ENCODE results near the gene NINJ1. TPM values are rescaled to one million over a fixed set of nuclear protein-coding genes. Genes with fewer than 3 reads are reported as not detected.

NINJ1 gene
- total and polyA plus RNA-seq, 5 donors from 2014 or later, result 68.5 to 144 (median 75.4) TPM

- Mint-ChIP-seq H3K4me3 (no peak overlapping the region), H3K27ac (peak overlapping the region in 1 of 3 donors; percentile 43), H3K9me3 (peaks cover 0 to 4% (median 0%) of the 10 kb centered on the region in 7 donors), H3K4me1 (peaks cover 5 to 32% (median 11%) of the 10 kb centered on the region in 4 donors), H3K36me3 (peaks cover 50% of the 10 kb centered on the region), H3K27me3 (no peaks in the 10 kb centered on the region)
- H3K27me3 ChIP-seq (ENCODE audit: control insufficient read depth, insufficient read depth, low read length), result no peaks in the 10 kb centered on the region
- peaks cover 20% of the 10 kb centered on the region for H3K4me1 ChIP-seq (ENCODE audit: control insufficient read depth, insufficient read depth, low read length, poor library complexity, severe bottlenecking)
- H3K27ac ChIP-seq (ENCODE audit: insufficient read depth, low read length, poor library complexity, severe bottlenecking), result peak overlapping the region; percentile 62
- H3K4me3 ChIP-seq (ENCODE audit: low read depth, low read length), result no peak overlapping the region
- ATAC-seq (ENCODE audit: low read depth in 2 of 2) (no peak), DNase-seq (no peak)
- H3K36me3 ChIP-seq (ENCODE audit: control insufficient read depth, insufficient read depth, low read length), result peaks cover 72% of the 10 kb centered on the region
- peaks cover 0 to 5% of the 10 kb centered on the region in 2 experiments for H3K9me3 ChIP-seq (ENCODE audit: control insufficient read depth in 2 of 2, low read length in 2 of 2)
Measured at GRCh38 chr9:93084471-93084881, 49.6 kb downstream of the NINJ1 start.

- peak overlapping the region; percentile 62 for H3K27ac ChIP-seq (ENCODE audit: insufficient read depth, low read length, poor library complexity, severe bottlenecking)
- peak in 1 of 3 donors; percentile 89 for DNase-seq
- peaks cover 5 to 31% (median 10%) of the 10 kb centered on the region in 4 donors for H3K4me1 Mint-ChIP-seq
- peaks cover 0 to 4% (median 0%) of the 10 kb centered on the region in 7 donors for H3K9me3 Mint-ChIP-seq
- H3K27me3 ChIP-seq (ENCODE audit: control insufficient read depth, insufficient read depth, low read length), result no peaks in the 10 kb centered on the region
- peaks cover 20% of the 10 kb centered on the region for H3K4me1 ChIP-seq (ENCODE audit: control insufficient read depth, insufficient read depth, low read length, poor library complexity, severe bottlenecking)
- peaks cover 0 to 5% of the 10 kb centered on the region in 2 experiments for H3K9me3 ChIP-seq (ENCODE audit: control insufficient read depth in 2 of 2, low read length in 2 of 2)
- peak; percentile 63 to 82 for ATAC-seq (ENCODE audit: low read depth in 2 of 2)
- peak overlapping the region; percentile 21 to 71 (median 46) for H3K4me3 Mint-ChIP-seq
- H3K36me3 ChIP-seq (ENCODE audit: control insufficient read depth, insufficient read depth, low read length), result peaks cover 75% of the 10 kb centered on the region
- H3K36me3 Mint-ChIP-seq, result peaks cover 44% of the 10 kb centered on the region
- H3K4me3 ChIP-seq (ENCODE audit: low read depth, low read length), result no peak overlapping the region
- H3K27me3 Mint-ChIP-seq, result no peaks in the 10 kb centered on the region
- H3K27ac Mint-ChIP-seq, result peak overlapping the region; percentile 91 to 99 (median 96)
Measured at GRCh38 chr9:93083592-93084470, 50.2 kb downstream of the NINJ1 start.

- Mint-ChIP-seq H3K36me3 (peaks cover 40% of the 10 kb centered on the region), H3K9me3 (peaks cover 0 to 4% (median 0%) of the 10 kb centered on the region in 7 donors), H3K4me3 (peak overlapping the region in 1 of 4 donors; percentile 24), H3K27ac (peak overlapping the region; percentile 42 to 99 (median 96)), H3K4me1 (peaks cover 5 to 32% (median 10%) of the 10 kb centered on the region in 4 donors), H3K27me3 (no peaks in the 10 kb centered on the region)
- peaks cover 20% of the 10 kb centered on the region for H3K4me1 ChIP-seq (ENCODE audit: control insufficient read depth, insufficient read depth, low read length, poor library complexity, severe bottlenecking)
- peaks cover 0 to 5% of the 10 kb centered on the region in 2 experiments for H3K9me3 ChIP-seq (ENCODE audit: control insufficient read depth in 2 of 2, low read length in 2 of 2)
- DNase-seq, result peak in 1 of 3 donors; percentile 56
- H3K27me3 ChIP-seq (ENCODE audit: control insufficient read depth, insufficient read depth, low read length), result no peaks in the 10 kb centered on the region
- peak in 1 of 2 donors; percentile 23 for ATAC-seq (ENCODE audit: low read depth in 2 of 2)
- peak overlapping the region; percentile 62 for H3K27ac ChIP-seq (ENCODE audit: insufficient read depth, low read length, poor library complexity, severe bottlenecking)
- H3K4me3 ChIP-seq (ENCODE audit: low read depth, low read length), result no peak overlapping the region
- peaks cover 79% of the 10 kb centered on the region for H3K36me3 ChIP-seq (ENCODE audit: control insufficient read depth, insufficient read depth, low read length)
Measured at GRCh38 chr9:93082841-93083411, 51.1 kb downstream of the NINJ1 start.

- H3K4me3 Mint-ChIP-seq, result no peak overlapping the region
- H3K9me3 Mint-ChIP-seq, result peaks cover 0 to 4% (median 0%) of the 10 kb centered on the region in 7 donors
- Histone ChIP-seq H3K27ac (ENCODE audit: insufficient read depth, low read length, poor library complexity, severe bottlenecking) (peak overlapping the region; percentile 5), H3K27me3 (ENCODE audit: control insufficient read depth, insufficient read depth, low read length) (no peaks in the 10 kb centered on the region), H3K4me3 (ENCODE audit: low read depth, low read length) (no peak overlapping the region), H3K36me3 (ENCODE audit: control insufficient read depth, insufficient read depth, low read length) (peaks cover 80% of the 10 kb centered on the region), H3K9me3 (ENCODE audit: control insufficient read depth in 2 of 2, low read length in 2 of 2) (peaks cover 0 to 5% of the 10 kb centered on the region in 2 experiments), H3K4me1 (ENCODE audit: control insufficient read depth, insufficient read depth, low read length, poor library complexity, severe bottlenecking) (peaks cover 20% of the 10 kb centered on the region)
- H3K36me3 Mint-ChIP-seq, result peaks cover 44% of the 10 kb centered on the region
- H3K27ac Mint-ChIP-seq, result peak overlapping the region; percentile 46 to 69 (median 68)
- no peak for DNase-seq
- ATAC-seq (ENCODE audit: low read depth in 2 of 2), result no peak
- no peaks in the 10 kb centered on the region for H3K27me3 Mint-ChIP-seq
- H3K4me1 Mint-ChIP-seq, result peaks cover 5 to 42% (median 12%) of the 10 kb centered on the region in 4 donors
Measured at GRCh38 chr9:93081931-93082330, 52.1 kb downstream of the NINJ1 start.

GRCh38 chr9:93081081-93081529 is 52.9 kb downstream of the NINJ1 start:
- no peak overlapping the region for H3K27ac ChIP-seq (ENCODE audit: insufficient read depth, low read length, poor library complexity, severe bottlenecking)
- H3K27me3 Mint-ChIP-seq, result no peaks in the 10 kb centered on the region
- peaks cover 20% of the 10 kb centered on the region for H3K4me1 ChIP-seq (ENCODE audit: control insufficient read depth, insufficient read depth, low read length, poor library complexity, severe bottlenecking)
- H3K27ac Mint-ChIP-seq, result peak overlapping the region in 2 of 3 donors; percentile 25 to 68
- DNase-seq (no peak), ATAC-seq (ENCODE audit: low read depth in 2 of 2) (no peak)
- H3K4me3 ChIP-seq (ENCODE audit: low read depth, low read length), result no peak overlapping the region
- H3K4me1 Mint-ChIP-seq, result peaks cover 5 to 47% (median 16%) of the 10 kb centered on the region in 4 donors
- H3K9me3 Mint-ChIP-seq, result peaks cover 0 to 4% (median 0%) of the 10 kb centered on the region in 7 donors
- H3K9me3 ChIP-seq (ENCODE audit: control insufficient read depth in 2 of 2, low read length in 2 of 2), result peaks cover 0 to 5% of the 10 kb centered on the region in 2 experiments
- H3K27me3 ChIP-seq (ENCODE audit: control insufficient read depth, insufficient read depth, low read length), result no peaks in the 10 kb centered on the region
- peaks cover 45% of the 10 kb centered on the region for H3K36me3 Mint-ChIP-seq
- peaks cover 78% of the 10 kb centered on the region for H3K36me3 ChIP-seq (ENCODE audit: control insufficient read depth, insufficient read depth, low read length)
- H3K4me3 Mint-ChIP-seq, result no peak overlapping the region

GRCh38 chr9:93080406-93080805 is 53.6 kb downstream of the NINJ1 start:
- Mint-ChIP-seq H3K4me1 (peaks cover 5 to 50% (median 17%) of the 10 kb centered on the region in 4 donors), H3K36me3 (peaks cover 41% of the 10 kb centered on the region), H3K4me3 (no peak overlapping the region), H3K27ac (peak overlapping the region in 1 of 3 donors; percentile 68), H3K27me3 (no peaks in the 10 kb centered on the region), H3K9me3 (peaks cover 0 to 4% (median 0%) of the 10 kb centered on the region in 7 donors)
- H3K27me3 ChIP-seq (ENCODE audit: control insufficient read depth, insufficient read depth, low read length), result no peaks in the 10 kb centered on the region
- no peaks in the 10 kb centered on the region for H3K9me3 ChIP-seq (ENCODE audit: control insufficient read depth in 2 of 2, low read length in 2 of 2)
- no peak overlapping the region for H3K27ac ChIP-seq (ENCODE audit: insufficient read depth, low read length, poor library complexity, severe bottlenecking)
- DNase-seq (no peak), ATAC-seq (ENCODE audit: low read depth in 2 of 2) (no peak)
- peaks cover 20% of the 10 kb centered on the region for H3K4me1 ChIP-seq (ENCODE audit: control insufficient read depth, insufficient read depth, low read length, poor library complexity, severe bottlenecking)
- H3K4me3 ChIP-seq (ENCODE audit: low read depth, low read length), result no peak overlapping the region
- peaks cover 72% of the 10 kb centered on the region for H3K36me3 ChIP-seq (ENCODE audit: control insufficient read depth, insufficient read depth, low read length)

GRCh38 chr9:93079371-93079770 is 54.7 kb downstream of the NINJ1 start:
- H3K27ac Mint-ChIP-seq, result peak overlapping the region in 1 of 3 donors; percentile 85
- H3K4me1 Mint-ChIP-seq, result peaks cover 10 to 60% (median 24%) of the 10 kb centered on the region in 4 donors
- H3K36me3 Mint-ChIP-seq, result peaks cover 38% of the 10 kb centered on the region
- no peaks in the 10 kb centered on the region for H3K27me3 Mint-ChIP-seq
- no peak for ATAC-seq (ENCODE audit: low read depth in 2 of 2)
- H3K4me3 Mint-ChIP-seq, result no peak overlapping the region
- Histone ChIP-seq H3K36me3 (ENCODE audit: control insufficient read depth, insufficient read depth, low read length) (peaks cover 62% of the 10 kb centered on the region), H3K27me3 (ENCODE audit: control insufficient read depth, insufficient read depth, low read length) (no peaks in the 10 kb centered on the region), H3K9me3 (ENCODE audit: control insufficient read depth in 2 of 2, low read length in 2 of 2) (no peaks in the 10 kb centered on the region), H3K4me1 (ENCODE audit: control insufficient read depth, insufficient read depth, low read length, poor library complexity, severe bottlenecking) (peaks cover 25% of the 10 kb centered on the region), H3K4me3 (ENCODE audit: low read depth, low read length) (no peak overlapping the region), H3K27ac (ENCODE audit: insufficient read depth, low read length, poor library complexity, severe bottlenecking) (no peak overlapping the region)
- peaks cover 0 to 4% (median 0%) of the 10 kb centered on the region in 7 donors for H3K9me3 Mint-ChIP-seq
- DNase-seq, result no peak
